NCI-H2029 (cell line): Measurements from ENCODE around the gene RCN2.

Experiments used
- DNase-seq: peaks from one replicate; lab custom pipeline; 2025; lab: John Stamatoyannopoulos, UW

Gene RCN2

DNA sequence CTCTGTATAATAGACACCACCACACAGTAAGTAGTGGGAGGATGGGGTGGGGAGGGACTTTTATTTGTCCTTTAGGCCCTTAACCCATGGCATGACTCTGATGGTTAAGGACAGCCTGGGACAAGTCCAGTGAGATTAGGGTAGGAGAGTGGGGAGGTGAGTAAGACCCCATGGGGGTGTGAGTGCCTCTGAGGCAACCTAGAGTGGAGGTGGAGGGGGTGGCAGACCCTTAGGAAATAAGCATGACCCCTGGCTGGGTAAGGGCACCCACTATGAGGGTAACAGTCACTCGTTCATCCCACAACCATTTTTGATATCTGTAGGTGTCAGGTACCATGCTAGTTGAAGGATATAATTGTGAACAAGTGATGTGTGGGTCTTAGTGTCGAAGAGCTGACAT is 42.4 kb downstream of the RCN2 start:
- DNase-seq: no peak

GRCh38 chr15:76974456-76975036 is 43.0 kb downstream of the RCN2 start:
- DNase-seq: no peak

- DNase-seq: no peak
These were observed 44.6 kb downstream of the RCN2 start for GRCh38 chr15:76976141-76976540.

DNA sequence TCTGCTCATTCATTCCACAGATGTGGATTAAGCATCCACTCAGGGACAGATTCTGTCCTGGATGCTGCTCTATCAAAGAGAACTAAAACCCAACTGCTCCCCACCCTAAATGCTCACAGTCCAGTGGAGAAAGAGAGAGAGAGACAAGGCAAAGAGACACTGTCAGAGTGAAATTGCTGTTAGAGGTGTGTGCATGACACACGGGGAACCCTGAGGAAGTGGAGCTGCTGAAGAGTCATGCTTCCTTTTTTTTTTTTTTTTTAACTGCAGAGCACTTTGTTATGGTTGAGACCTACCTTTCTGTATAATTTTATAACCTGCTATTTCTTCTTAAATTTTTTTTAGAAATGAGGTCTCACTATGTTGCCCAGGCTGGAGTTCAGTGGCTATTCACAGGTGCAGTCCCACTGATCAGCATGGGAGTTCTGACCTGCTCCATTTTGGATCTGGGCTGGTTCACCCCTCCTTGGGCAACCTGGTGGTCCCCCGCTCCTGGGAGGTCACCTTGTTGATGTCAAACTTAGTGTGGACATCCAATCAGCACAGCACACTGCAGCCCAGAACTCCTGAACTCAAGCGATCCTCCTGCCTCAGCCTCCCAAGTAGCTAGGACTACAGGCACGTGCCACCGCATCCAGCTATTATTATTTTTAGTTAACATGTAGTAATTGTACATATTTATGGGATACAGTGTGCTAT is 45.2 kb downstream of the RCN2 start:
- no peak for DNase-seq

GRCh38 chr15:76978522-76979330 is 47.2 kb downstream of the RCN2 start:
- DNase-seq: no peak

GRCh38 chr15:76979331-76979925 is 47.9 kb downstream of the RCN2 start:
- DNase-seq: no peak

DNA sequence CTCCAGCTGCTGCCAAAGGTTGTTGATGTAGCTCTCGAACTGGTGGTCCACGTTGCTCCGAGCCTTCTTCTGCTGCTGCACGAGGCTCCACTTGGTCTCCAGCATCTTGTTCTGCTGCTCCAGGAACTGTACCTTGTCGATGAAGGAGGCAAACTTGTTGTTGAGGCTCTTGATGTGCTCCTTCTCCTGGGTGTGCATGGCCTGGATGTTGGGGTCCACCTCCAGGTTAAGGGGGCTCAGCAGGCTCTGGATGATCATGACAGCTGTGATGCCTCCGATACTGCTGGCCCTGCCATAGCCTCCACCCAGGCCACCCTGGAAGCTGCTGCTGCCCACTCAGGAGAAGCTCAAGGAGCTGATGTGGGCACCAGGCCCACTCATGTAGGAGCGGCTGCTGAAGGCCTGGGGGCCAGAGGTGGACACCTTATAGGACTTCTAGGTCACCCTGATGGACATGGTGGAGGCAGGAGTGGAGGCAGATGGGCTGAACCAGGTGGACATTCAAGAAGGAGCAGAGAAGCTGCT is 48.5 kb downstream of the RCN2 start:
- no peak for DNase-seq

DNA sequence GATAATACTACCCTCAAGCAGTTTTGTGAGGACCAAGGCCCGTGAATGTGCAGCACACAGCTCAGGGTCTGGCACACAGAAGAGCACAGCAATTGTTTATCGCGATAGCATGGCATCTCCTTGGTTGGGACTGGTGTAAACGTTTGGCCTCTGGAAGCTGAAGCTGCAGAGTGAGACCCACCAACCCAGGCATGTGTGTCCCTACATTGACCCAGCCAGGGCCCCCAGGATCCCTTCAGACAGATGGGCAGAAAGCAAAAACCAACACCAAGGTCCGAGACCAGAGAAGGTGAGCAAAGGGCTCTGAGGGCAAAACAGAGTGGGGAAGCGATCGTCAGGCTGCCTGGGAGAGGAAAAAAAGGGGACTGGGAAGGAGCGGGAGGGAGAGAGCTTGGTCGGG is 50.8 kb downstream of the RCN2 start:
- DNase-seq: no peak

- DNase-seq: no peak
These were observed 51.2 kb downstream of the RCN2 start for GRCh38 chr15:76982756-76983155.

DNA sequence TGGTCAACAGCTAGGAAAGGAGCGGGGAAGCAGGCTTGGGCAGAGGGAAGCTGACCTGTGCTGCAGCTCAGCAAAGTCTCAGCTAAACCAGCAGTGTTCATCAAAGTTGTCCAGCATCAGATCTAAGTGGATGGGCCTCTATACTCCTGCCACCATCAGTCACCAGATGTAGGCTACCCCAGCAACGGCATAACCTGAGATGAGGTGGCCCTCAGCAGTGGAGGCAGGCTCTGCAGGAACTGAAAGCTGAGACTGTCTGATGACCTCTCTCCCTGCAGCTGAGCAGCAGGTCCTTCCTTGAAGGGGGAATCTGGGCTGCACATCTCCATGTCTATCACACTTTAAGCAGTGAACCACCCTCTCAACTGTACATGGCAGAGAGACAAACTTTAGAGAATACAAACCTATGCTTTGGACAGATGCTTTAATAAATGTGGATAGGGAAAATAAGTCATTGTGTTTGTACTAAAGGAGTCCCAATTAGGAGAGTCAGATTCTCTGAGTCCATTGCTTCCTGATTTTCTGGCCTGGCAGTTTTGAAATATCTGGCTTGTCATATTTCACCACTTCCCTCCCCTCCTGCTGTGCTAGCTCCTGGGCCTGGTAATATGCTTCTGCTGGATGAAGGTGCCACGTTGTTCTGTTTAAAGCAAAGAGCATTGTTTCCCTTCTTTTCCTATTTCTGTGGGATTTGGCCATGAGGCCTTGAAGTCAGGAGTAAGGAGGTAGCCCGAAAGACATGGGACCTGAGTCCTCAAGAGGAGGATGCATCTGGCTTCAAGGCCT is 52.2 kb downstream of the RCN2 start:
- no peak for DNase-seq

DNA sequence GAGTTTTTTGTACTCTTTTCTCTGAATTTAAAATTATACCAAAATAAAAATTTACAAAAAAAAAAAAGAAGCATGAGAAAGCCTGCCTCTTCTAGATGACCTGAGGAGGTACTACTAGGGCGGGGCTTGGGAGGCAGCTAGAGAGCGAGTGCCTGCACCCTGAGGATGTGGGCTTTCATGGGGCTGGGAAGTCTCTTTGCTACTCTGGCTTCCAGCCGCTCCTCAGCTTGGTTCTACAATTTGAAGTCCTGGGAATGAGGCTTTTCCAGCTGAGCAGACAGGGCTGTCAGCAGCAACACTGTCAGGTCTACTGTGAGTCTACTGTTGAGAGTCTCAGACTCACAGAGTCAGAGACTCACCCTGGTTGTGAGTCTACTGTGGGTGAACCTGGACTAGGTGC is 55.2 kb downstream of the RCN2 start:
- no peak for DNase-seq

GRCh38 chr15:76987276-76987675 is 55.7 kb downstream of the RCN2 start:
- DNase-seq: no peak

- DNase-seq: no peak
These were observed 56.6 kb downstream of the RCN2 start for GRCh38 chr15:76987896-76988860.

DNA sequence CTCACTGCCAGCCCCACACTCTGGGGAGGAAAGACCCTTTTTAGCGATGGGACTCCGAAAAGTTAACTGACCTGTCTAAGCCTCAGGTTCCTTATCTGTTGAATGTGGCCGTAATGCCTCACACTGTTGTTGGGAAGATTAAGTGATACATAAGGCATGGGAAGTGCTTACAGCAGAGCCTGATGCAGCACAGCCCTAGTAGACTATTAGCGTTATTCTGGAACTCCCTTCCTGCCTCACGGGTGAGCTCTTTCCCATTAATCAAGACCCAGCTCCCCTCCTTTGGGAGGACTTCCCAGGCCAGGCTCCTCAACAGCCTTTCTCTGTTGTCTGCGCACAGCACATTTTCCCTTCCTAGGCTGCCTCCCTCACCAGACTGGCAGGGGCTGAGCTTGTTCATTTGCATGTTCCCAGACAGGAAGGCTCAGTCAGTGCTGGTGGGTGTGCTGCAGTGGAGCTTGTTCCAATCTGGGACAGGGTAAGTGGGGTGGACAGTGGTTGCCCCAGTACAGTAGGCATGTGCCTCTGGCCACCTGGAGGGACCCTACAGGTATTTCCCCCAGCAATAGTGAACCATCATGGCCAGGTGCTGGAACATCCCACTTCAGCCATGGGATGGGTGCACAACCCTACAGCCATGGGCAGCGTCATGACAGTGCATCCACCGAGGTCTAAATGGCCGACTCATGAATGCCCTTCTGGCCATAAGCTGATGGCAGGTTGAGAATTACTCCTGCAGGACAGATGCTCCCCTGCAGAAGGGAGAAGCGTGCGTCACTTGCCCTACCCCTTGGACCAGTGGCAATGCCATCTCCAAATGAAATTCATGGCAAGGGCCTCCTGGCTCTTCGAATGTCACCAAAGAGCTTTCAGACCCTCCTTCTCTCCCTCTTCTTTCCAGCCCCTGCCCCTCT is 57.6 kb downstream of the RCN2 start:
- DNase-seq: no peak

DNA sequence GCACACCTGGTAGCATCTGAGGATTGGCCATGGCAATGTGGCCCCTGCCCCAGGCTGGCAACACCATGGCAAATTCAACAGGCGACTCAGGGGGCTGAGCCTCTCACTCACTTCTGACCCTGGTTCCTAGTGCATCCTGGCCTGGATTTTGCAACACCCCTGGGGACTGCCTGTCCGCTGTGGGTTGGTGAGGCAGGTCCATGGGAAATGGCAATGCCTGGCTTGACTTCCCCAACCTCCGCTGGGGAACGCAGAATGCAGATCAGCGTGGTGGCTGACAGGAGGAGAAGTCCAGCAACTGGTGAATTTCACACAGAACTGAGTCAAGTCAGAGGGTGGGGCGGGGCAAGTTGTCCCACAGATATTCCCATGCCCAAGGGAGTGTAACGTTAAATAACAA is 59.5 kb downstream of the RCN2 start:
- no peak for DNase-seq

- no peak for DNase-seq
These were observed 60.4 kb downstream of the RCN2 start for GRCh38 chr15:76991741-76992645.

GRCh38 chr15:76993114-76993725 is 61.7 kb downstream of the RCN2 start:
- no peak for DNase-seq

GRCh38 chr15:76994001-76994400 is 62.5 kb downstream of the RCN2 start:
- DNase-seq: no peak
